BJ (cell line): ENCODE results near the gene PARS2. TPM values are rescaled to one million over a fixed set of nuclear protein-coding genes. Genes with fewer than 3 reads are reported as not detected.

Experiments used
- CTCF ChIA-PET: fragments of 350-600 bp; formaldehyde crosslinking; extraction: SDS; loops from one replicate; lab custom pipeline; 2021; ENCODE audit warnings: antibody characterized with exemption, inconsistent platforms; lab: Yijun Ruan, JAX
- POLR2A ChIA-PET: fragments of 300-600 bp; sonication (Branson Sonifier 250); formaldehyde crosslinking; extraction: SDS; loops from one replicate; lab custom pipeline; 2021; ENCODE audit warnings: antibody characterized with exemption; lab: Charles Lee
- DNase-seq: peaks from one replicate; pipeline ENCODE4 v3.0.0-alpha.2; 2011; ENCODE audit warnings: low read depth
- H3K27me3 ChIP-seq: 2 replicates; pipeline ENCODE4 v1.6.0; 2011; ENCODE audit warnings: low read length; ENCODE audit not compliant: control insufficient read depth, insufficient read depth
- H3K36me3 ChIP-seq: 2 replicates; pipeline ENCODE4 v1.5.1; 2011; ENCODE audit warnings: low read length; ENCODE audit not compliant: control insufficient read depth, insufficient read depth
- H3K4me3 ChIP-seq: 2 replicates; pipeline ENCODE4 v1.5.1; 2011; ENCODE audit warnings: low read depth, mild to moderate bottlenecking, control low read depth, low read length
- CTCF ChIP-seq: IDR thresholded peaks from 2 replicates; pipeline ENCODE4 v1.5.1; 2011; ENCODE audit warnings: low read depth, mild to moderate bottlenecking, control low read depth, inconsistent platforms, low read length, moderate library complexity; ENCODE audit not compliant: insufficient read depth
- polyA plus RNA-seq: library from polyadenylated mRNA; depleted of rRNA; stranded (reverse); fragments of >200 nt; gene quantifications from 2 replicates; pipeline ENCODE4 v1.2.3, GENCODE V29; 2011

PARS2 gene
- polyA plus RNA-seq, 1 experiment = 3.9 TPM

GRCh38 chr1:54786778-54787177 lies 22.5 kb upstream of the PARS2 start:
- DNase-seq = no peak
- H3K27me3 ChIP-seq = peaks cover 11% of the 10 kb centered on the region
- no peak overlapping the region for H3K4me3 ChIP-seq
- POLR2A ChIA-PET = no interaction called here
- CTCF ChIA-PET = no interaction called here
- TF ChIP-seq CTCF = no peak
- H3K36me3 ChIP-seq = no peaks in the 10 kb centered on the region

- no peak for TF ChIP-seq CTCF
- no peaks in the 10 kb centered on the region for H3K36me3 ChIP-seq
- no peak for DNase-seq
- no peak overlapping the region for H3K4me3 ChIP-seq
- H3K27me3 ChIP-seq = peaks cover 23% of the 10 kb centered on the region
- POLR2A ChIA-PET = no interaction called here
- CTCF ChIA-PET = no interaction called here
These were observed 19.7 kb upstream of the PARS2 start for GRCh38 chr1:54784066-54784465.

- Histone ChIP-seq H3K36me3 (no peaks in the 10 kb centered on the region), H3K4me3 (no peak overlapping the region), H3K27me3 (peaks cover 24% of the 10 kb centered on the region)
- no peak for DNase-seq
- no peak for TF ChIP-seq CTCF
- ChIA-PET POLR2A (no interaction called here), CTCF (no interaction called here)
These were observed 18.3 kb upstream of the PARS2 start for GRCh38 chr1:54782588-54782987.

- CTCF ChIA-PET = no interaction called here
- DNase-seq = no peak
- no peak overlapping the region for H3K4me3 ChIP-seq
- H3K27me3 ChIP-seq = peaks cover 26% of the 10 kb centered on the region
- H3K36me3 ChIP-seq = no peaks in the 10 kb centered on the region
- POLR2A ChIA-PET = no interaction called here
- no peak for TF ChIP-seq CTCF
These were observed 17.8 kb upstream of the PARS2 start for GRCh38 chr1:54782156-54782555.

GRCh38 chr1:54781023-54781723 lies 16.9 kb upstream of the PARS2 start:
- no peak for DNase-seq
- Histone ChIP-seq H3K27me3 (peaks cover 26% of the 10 kb centered on the region), H3K36me3 (no peaks in the 10 kb centered on the region), H3K4me3 (no peak overlapping the region)
- ChIA-PET CTCF (no interaction called here), POLR2A (no interaction called here)
- no peak for TF ChIP-seq CTCF
